HAP-1 (cell line): ENCODE data around the gene CTBP2.

Experiments
- DNase-seq, 2 experiments: peaks; one replicate each; pipeline ENCODE4 v3.0.0-alpha.2; 2016 to 2020; ENCODE audit warnings: low spot score in 2 of 2
- H3K27me3 ChIP-seq: fragments of 250-450 bp; sonication (Bioruptor Pico); 2 replicates; pipeline ENCODE4 v1.5.1; 2020; ENCODE audit warnings: low read depth, mild to moderate bottlenecking, moderate library complexity
- H3K36me3 ChIP-seq: fragments of 250-450 bp; sonication (Bioruptor Pico); replicated peaks from 2 replicates; pipeline ENCODE4 v1.5.1; 2020; ENCODE audit warnings: mild to moderate bottlenecking
- H3K4me1 ChIP-seq: fragments of 250-450 bp; sonication (Bioruptor Pico); 2 replicates; pipeline ENCODE4 v1.5.1; 2020; ENCODE audit warnings: mild to moderate bottlenecking
- H3K4me3 ChIP-seq: fragments of 250-450 bp; sonication (Bioruptor Pico); 2 replicates; pipeline ENCODE4 v1.5.1; 2020; ENCODE audit warnings: mild to moderate bottlenecking, moderate library complexity
- H3K9me3 ChIP-seq: fragments of 250-450 bp; sonication (Bioruptor Pico); 2 replicates; pipeline ENCODE4 v1.5.1; 2020; ENCODE audit warnings: mild to moderate bottlenecking, moderate library complexity
- in situ Hi-C: fragments of 300-500 bp; cut with MboI; formaldehyde crosslinking; loops from 3 replicates; pipeline ENCODE4 v1.14.3; 2020; ENCODE audit warnings: low sequenced_read_pairs, inconsistent platforms, mixed read lengths

The CTBP2 gene

DNA sequence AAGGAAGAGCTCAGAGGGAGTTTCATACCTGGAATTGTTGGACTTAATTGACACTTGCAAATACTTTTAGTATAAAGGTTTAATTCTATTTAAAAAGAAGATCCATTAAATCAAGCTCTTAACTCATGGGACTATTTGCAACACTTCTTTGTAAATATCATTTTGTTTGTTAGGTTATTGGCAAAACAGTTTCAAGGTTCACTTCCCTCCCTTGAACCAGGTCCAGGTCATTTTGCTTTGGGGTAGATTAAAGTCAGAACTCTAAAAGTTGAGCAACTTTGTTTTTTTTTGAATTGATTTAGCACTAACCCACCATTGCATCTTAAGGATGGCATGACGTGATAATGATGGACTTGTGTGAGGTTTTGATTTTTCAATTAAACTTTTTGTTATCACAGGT, 172.6 kb downstream of the CTBP2 start:
- no peak for DNase-seq
- Histone ChIP-seq H3K27me3 (no peaks in the 10 kb centered on the region), H3K36me3 (peaks cover 91% of the 10 kb centered on the region), H3K9me3 (no peaks in the 10 kb centered on the region), H3K4me1 (no peaks in the 10 kb centered on the region), H3K4me3 (no peak overlapping the region)
- in situ Hi-C loops: loop anchor here (25.0 kb wide), 1 partner anchor 450 kb away; no protein-coding TSS in a partner anchor

DNA sequence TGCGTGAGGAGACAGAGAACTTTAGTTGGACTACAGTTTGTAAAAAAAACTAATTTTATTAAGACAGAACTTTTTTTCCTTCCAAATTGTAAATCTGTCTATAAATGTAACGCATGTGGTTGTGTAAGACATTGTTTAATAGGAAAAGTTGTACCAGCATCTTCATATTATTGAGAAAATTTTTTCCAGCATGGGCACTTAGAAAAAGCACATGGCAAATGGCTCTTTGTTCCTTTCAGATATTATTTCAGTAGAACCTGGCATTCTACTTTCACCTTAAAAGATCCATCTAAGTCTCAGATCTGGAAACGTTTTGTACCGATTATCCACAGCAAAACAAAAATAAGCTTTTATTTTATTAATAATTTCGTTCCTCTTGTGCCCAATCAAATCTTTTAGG, 175.2 kb downstream of the CTBP2 start:
- H3K9me3 ChIP-seq: no peaks in the 10 kb centered on the region
- DNase-seq: no peak
- H3K4me3 ChIP-seq: no peak overlapping the region
- peaks cover 75% of the 10 kb centered on the region for H3K36me3 ChIP-seq
- H3K27me3 ChIP-seq: no peaks in the 10 kb centered on the region
- H3K4me1 ChIP-seq: no peaks in the 10 kb centered on the region
- in situ Hi-C loops: loop anchor here (25.0 kb wide), 1 partner anchor 448 kb away; no protein-coding TSS in a partner anchor

DNA sequence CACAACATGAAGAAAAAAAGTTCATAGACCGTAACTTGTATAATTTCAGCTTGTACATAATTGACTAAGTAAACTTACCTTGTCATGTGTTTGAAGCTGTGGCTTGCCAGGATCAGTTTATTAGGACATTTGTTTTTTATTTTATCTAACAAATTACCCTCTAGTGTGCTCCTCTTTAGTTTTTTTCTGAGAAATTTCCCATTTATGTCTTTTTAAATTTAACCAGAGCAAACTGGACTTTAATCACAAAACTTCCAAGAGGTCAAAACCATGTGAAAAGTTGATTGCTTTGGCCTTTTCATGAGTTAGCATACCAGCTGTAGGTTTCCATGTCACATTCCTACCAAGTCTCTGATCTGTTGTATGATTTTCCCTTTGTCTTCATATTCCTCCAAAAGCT, 176.0 kb downstream of the CTBP2 start:
- peaks cover 70% of the 10 kb centered on the region for H3K36me3 ChIP-seq
- no peak for DNase-seq
- no peaks in the 10 kb centered on the region for H3K9me3 ChIP-seq
- in situ Hi-C loops: loop anchor here (25.0 kb wide), 1 partner anchor 447 kb away; no protein-coding TSS in a partner anchor
- H3K27me3 ChIP-seq: no peaks in the 10 kb centered on the region
- H3K4me3 ChIP-seq: no peak overlapping the region
- H3K4me1 ChIP-seq: no peaks in the 10 kb centered on the region

DNA sequence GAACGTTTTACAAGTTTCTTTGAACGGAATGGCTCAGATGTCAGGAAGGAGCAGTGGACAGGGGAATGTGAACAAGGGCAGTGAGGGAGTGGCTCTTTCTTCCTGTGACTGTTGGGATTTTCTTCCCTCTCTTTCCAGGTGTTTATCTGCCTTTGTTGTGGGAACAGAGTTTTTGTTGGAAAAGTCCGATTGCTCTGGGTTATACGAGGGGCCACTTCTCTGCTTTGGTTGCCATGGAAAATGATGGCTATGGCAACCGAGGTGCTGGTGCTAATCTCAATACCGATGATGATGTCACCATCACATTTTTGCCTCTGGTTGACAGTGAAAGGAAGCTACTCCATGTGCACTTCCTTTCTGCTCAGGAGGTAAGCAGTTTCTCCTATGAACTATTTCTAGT, 177.0 kb downstream of the CTBP2 start:
- DNase-seq: no peak
- Histone ChIP-seq H3K36me3 (peaks cover 64% of the 10 kb centered on the region), H3K27me3 (no peaks in the 10 kb centered on the region), H3K4me1 (no peaks in the 10 kb centered on the region), H3K9me3 (no peaks in the 10 kb centered on the region), H3K4me3 (no peak overlapping the region)
- in situ Hi-C loops: loop anchor here (25.0 kb wide), 1 partner anchor 446 kb away; no protein-coding TSS in a partner anchor

DNA sequence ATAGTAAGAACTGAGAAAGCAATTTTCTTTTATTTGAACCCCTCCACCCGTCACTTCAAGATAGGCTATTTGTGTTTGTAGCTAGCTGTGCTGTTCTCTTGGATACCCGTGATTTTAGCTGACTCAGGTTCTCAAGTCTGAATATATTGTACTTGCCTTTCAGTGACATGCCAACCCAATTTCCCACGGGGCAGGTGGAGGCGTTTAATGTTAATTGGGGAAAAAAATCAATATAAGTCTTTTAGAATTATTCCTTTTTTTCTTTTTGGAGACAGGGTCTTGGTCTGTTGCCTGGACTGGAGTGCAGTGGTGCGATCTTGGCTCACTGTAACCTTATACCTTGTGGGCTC, 182.0 kb downstream of the CTBP2 start:
- DNase-seq: no peak
- Histone ChIP-seq H3K4me3 (no peak overlapping the region), H3K27me3 (no peaks in the 10 kb centered on the region), H3K4me1 (no peaks in the 10 kb centered on the region), H3K9me3 (no peaks in the 10 kb centered on the region), H3K36me3 (peaks cover 31% of the 10 kb centered on the region)
- in situ Hi-C loops: loop anchor here (25.0 kb wide), 1 partner anchor 441 kb away; no protein-coding TSS in a partner anchor

DNA sequence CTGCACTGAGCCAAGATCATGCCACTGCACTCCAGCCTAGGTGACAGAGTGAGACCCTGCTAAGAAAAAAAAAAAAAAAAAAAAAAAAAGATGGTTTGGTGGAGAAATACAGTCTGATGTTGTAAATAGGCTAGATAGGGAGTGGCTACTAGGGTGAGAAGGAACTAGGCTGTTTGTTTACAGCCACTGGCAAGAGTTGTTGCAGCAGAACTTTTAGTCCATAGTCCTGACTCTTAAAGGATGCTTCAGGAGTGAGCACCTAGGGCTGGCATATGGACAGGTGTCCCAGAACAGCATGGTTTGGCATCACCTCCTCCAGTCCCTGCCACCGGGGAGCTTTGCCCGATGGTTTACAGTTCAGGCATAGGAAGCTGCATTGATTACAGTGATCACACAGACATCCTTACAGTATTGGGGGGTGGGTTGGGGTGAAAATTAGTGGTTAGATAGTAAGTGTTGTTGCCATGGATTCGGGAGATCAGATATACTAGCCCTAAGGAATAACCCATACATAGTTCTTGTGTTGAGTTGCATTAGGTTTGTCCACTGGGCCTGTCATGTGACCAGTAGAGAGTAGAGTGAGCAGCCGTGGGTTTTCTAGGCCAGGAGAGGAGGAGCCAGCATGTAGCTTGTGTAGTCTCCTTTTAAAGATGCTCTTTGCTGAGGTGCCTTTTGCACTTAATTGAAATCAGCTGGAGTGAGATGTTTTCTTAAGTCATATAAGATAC, 182.6 kb downstream of the CTBP2 start:
- Histone ChIP-seq H3K36me3 (peaks cover 26% of the 10 kb centered on the region), H3K9me3 (no peaks in the 10 kb centered on the region), H3K4me1 (no peaks in the 10 kb centered on the region), H3K27me3 (no peaks in the 10 kb centered on the region), H3K4me3 (no peak overlapping the region)
- in situ Hi-C loops: loop anchor here (25.0 kb wide), 1 partner anchor 441 kb away; no protein-coding TSS in a partner anchor
- no peak for DNase-seq

DNA sequence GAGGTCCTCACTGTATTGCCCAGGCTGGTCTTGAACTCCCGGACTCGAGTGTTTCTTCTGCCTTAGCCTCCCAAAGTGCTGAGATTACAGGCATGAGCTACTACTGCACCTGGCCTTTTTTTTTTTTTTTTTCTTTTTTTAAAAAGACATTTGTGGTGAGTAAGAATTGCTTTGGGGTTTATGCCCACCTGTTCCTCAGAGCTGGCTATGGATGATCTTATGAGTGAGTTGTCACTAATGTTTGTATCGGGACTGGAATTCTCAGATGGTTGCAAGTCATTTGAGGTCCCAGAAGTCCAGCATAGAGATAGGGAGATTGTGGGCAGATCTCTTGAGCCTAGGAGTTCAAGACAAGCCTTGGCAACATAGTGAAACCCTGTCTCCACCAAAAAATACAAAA, 183.2 kb downstream of the CTBP2 start:
- H3K27me3 ChIP-seq: no peaks in the 10 kb centered on the region
- H3K9me3 ChIP-seq: no peaks in the 10 kb centered on the region
- in situ Hi-C loops: loop anchor here (25.0 kb wide), 1 partner anchor 440 kb away; no protein-coding TSS in a partner anchor
- H3K36me3 ChIP-seq: peaks cover 20% of the 10 kb centered on the region
- no peak for DNase-seq
- no peak overlapping the region for H3K4me3 ChIP-seq
- no peaks in the 10 kb centered on the region for H3K4me1 ChIP-seq

DNA sequence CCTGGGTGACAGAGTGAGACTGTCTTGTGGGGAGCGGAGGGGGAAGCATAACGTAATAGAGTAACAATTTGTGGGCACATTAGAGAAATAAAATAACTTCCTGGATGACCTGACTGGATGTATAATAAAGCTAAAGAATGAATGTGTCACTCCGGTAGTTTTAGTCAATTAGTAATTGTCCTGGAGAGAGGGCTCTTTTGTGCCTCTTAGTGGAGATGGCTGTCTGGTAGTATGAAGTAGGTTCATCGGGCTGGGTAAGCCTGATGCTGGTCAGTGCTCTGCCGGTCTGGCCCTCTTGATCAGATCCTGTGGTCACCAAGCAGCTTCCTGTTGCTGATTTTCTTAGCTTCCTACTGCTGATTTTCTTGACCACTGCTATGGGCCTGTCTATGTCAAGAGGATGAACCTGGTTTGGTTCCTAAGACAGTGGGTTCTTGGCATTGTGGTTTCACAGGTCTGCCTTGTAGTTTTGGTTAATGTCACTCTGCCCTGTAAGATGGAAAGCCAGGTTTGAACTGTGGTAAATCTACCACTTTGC, 184.3 kb downstream of the CTBP2 start:
- in situ Hi-C loops: loop anchor here (25.0 kb wide), 1 partner anchor 439 kb away; no protein-coding TSS in a partner anchor
- Histone ChIP-seq H3K27me3 (no peaks in the 10 kb centered on the region), H3K9me3 (no peaks in the 10 kb centered on the region), H3K4me3 (no peak overlapping the region), H3K4me1 (no peaks in the 10 kb centered on the region), H3K36me3 (peaks cover 15% of the 10 kb centered on the region)
- DNase-seq: no peak

DNA sequence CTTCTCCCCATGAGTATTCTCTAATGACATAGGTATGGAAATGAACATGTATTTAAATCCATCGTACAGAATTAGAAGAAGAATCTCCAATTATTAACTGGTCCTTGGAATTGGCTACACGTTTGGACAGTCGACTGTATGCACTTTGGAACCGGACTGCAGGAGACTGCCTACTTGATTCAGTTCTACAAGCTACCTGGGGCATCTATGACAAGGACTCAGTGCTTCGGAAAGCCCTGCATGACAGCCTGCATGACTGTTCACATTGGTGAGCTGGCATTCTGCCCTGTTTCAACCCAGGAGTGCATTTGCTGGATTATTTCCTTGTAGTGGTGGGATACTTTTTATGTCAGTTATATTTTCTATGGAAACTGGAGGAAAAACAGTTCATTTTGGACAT, 186.2 kb downstream of the CTBP2 start:
- in situ Hi-C loops: no loop called here

DNA sequence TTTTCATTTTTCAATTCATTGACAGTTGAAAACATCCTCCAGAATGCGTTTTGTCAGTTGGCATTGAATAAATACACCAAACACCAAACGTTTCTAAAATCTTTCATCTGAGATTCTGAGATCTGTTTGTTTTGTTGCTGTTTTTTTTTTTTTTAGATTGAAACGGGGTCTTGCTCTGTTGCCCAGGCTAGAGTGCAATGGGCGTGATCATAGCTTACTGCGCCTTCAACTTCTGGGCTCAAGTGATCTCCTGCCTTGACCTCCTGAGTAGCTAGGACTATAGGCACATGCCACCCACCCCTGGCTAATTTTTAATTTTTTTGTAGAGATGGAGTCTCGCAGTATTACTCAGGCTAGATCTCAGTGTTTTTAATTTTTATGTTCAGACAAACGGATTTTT, 187.7 kb downstream of the CTBP2 start:
- H3K36me3 ChIP-seq: peaks cover 15% of the 10 kb centered on the region
- H3K27me3 ChIP-seq: no peaks in the 10 kb centered on the region
- H3K9me3 ChIP-seq: no peaks in the 10 kb centered on the region
- no peak for DNase-seq
- in situ Hi-C loops: no loop called here
- H3K4me3 ChIP-seq: no peak overlapping the region
- H3K4me1 ChIP-seq: no peaks in the 10 kb centered on the region

More for the DNA sequence above, 186.2 kb downstream of the CTBP2 start:
- Histone ChIP-seq H3K4me3 (no peak overlapping the region), H3K9me3 (no peaks in the 10 kb centered on the region), H3K27me3 (no peaks in the 10 kb centered on the region), H3K4me1 (no peaks in the 10 kb centered on the region), H3K36me3 (peaks cover 15% of the 10 kb centered on the region)
- no peak for DNase-seq

DNA sequence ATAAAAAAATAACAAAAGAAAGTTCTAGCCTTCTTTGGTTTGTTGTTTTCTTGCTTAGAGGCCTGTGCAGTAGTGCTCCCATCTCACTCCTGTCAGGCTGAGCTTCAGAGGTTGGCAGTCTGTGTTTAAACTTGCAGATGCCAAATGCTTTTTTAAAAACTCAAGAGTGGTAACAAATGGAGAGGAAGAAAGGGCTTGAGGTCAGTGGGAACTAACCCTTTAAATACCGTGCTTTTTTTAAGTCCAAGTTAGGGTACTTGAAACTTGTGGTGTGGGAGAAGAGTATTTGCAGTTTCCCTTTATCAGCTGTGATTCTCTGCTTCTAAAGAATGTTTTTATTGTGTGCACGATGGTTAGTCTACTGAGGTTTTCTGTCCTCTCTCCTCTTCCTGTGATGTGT, 189.1 kb downstream of the CTBP2 start:
- Histone ChIP-seq H3K4me3 (no peak overlapping the region), H3K4me1 (no peaks in the 10 kb centered on the region), H3K36me3 (peaks cover 22% of the 10 kb centered on the region), H3K9me3 (no peaks in the 10 kb centered on the region), H3K27me3 (no peaks in the 10 kb centered on the region)
- no peak for DNase-seq
- in situ Hi-C loops: no loop called here

DNA sequence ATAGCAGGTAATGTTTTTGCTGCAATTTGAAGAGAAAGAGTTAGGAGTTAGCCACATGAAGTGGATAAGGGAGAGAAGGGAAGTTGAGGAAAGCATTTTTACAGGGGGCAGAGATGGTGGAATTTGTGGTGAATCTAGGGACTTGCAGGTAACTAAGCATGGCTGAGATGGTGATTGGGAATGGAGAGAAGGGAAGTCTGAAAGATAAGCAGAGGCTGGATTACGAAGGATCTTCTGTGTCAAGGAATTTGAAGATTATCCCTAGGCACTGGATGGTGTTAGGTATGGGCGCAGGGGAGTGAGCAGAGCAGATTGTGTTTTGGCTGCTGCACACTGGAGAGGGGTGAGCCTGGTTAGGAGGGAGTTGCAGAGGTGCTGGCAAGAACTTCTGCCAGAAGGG, 193.1 kb downstream of the CTBP2 start:
- H3K4me3 ChIP-seq: no peak overlapping the region
- H3K9me3 ChIP-seq: no peaks in the 10 kb centered on the region
- in situ Hi-C loops: no loop called here
- H3K27me3 ChIP-seq: no peaks in the 10 kb centered on the region
- DNase-seq: no peak
- H3K36me3 ChIP-seq: peaks cover 7% of the 10 kb centered on the region
- no peaks in the 10 kb centered on the region for H3K4me1 ChIP-seq

DNA sequence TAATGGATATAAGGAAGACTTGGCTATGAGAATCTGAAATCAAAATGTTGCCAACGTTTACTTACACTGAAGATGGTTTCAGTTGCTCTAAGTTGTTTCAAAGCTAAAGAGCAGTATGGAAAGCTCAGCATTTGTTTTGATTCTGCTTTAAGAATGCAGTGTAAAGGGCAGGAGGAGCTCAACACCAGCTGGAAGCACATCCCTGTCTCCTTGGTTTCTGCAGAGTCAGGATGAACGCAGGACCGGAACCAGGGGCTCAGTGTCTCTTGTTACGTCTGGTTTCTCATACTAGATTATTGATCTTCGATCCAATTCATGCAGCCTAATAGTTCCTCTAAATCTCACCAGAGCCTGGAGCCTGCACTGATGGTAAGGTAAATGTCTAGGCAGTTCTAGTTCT, 194.4 kb downstream of the CTBP2 start:
- no peak overlapping the region for H3K4me3 ChIP-seq
- H3K4me1 ChIP-seq: no peaks in the 10 kb centered on the region
- H3K27me3 ChIP-seq: no peaks in the 10 kb centered on the region
- no peak for DNase-seq
- in situ Hi-C loops: no loop called here
- peaks cover 7% of the 10 kb centered on the region for H3K36me3 ChIP-seq
- H3K9me3 ChIP-seq: no peaks in the 10 kb centered on the region

DNA sequence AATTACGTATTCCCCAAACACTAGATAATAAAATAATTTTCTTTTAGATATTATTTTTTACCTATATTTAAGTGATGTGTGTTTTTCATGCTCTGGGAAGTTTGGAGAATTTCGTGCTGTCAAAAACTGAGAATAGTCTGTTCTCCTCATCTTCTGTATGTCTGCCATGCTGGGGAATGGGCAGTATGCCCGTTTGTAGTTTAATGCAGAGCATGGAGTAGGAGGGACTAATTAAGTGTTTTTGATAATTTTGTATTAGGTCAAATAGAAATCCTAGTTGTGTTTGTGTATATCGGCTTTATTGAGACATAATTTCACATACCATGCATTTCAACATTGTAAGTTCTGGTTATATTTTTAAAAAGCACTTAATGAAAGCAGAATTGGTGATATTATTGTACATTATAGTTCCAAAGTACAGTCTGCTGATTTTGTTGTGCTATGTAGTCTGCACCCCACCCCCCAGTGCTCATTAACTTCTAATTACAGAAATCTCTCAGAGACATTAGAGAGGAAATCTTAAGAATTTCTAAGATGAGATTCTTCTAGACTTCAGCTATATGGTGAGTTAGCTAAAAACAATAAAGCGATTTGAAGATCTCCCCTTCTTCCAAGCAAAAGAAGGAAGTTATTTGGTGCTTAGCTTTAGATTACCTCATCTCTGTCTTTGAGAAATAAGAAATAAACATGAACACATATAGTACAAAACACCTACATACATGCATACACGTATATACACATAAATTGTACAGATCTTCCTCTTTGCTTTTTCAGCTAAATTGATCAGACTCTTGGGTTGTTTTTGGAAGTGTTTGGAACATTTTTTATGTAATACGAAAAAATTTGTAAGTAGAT, 196.3 kb downstream of the CTBP2 start:
- H3K36me3 ChIP-seq: peaks cover 7% of the 10 kb centered on the region
- in situ Hi-C loops: no loop called here

More for the DNA sequence above, 196.3 kb downstream of the CTBP2 start:
- H3K27me3 ChIP-seq: no peaks in the 10 kb centered on the region
- H3K9me3 ChIP-seq: no peaks in the 10 kb centered on the region
- H3K4me1 ChIP-seq: no peaks in the 10 kb centered on the region
- DNase-seq: no peak
- no peak overlapping the region for H3K4me3 ChIP-seq
